Upper lobe of left lung (tissue), 4 donors: ENCODE results near the gene DRD3.

Experiments
- EP300 ChIP-seq, 4 donors: sonication (generic); formaldehyde crosslinking; IDR thresholded peaks; one replicate each; pipeline ENCODE4 v1.5.1; 2017; ENCODE audit warnings: antibody characterized with exemption in 4 of 4, control low read depth in 2 of 4
- POLR2A ChIP-seq, 4 donors: fragments of 450-650 bp; IDR thresholded peaks; one replicate each; pipeline ENCODE4 v1.5.1; 2016 to 2017; ENCODE audit warnings: antibody characterized with exemption in 4 of 4, mild to moderate bottlenecking in 2 of 4
- TF ChIP-seq, protein P1 (sequence below), 6 experiments: fragments of 450-650 bp in 4 of 6; fragments of 200-600 bp in 2 of 6; sonication (generic) in 2 of 6; IDR thresholded peaks; one replicate each; pipeline ENCODE4 v1.5.1; 2016 to 2019; ENCODE audit warnings: antibody characterized with exemption in 6 of 6

DNA sequence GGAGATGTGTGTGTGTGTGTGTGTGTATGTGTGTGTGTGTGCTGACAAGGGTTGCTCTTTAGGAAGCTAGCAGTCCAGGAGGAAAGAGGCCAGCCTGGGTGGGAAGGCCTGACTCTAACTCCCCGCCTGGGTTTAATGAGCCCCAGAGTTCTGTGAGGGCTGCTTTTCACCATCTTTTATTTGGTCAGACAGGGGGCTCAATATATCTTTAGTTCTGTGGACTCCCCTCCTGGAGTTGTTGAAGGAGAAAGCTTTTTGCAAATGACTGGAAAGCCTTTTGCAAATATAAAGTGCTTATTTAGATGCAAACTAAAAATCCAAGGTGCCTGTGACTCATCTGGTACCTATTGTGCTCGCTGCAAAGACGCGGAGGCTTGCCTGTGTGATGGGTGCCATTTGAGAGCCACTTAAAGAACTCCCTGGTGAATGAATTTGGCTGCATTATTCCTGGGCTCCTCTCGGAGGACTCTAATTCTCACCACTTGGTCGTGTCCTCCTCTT is 24.5 kb downstream of the DRD3 start:
- TF ChIP-seq, protein P1, sequence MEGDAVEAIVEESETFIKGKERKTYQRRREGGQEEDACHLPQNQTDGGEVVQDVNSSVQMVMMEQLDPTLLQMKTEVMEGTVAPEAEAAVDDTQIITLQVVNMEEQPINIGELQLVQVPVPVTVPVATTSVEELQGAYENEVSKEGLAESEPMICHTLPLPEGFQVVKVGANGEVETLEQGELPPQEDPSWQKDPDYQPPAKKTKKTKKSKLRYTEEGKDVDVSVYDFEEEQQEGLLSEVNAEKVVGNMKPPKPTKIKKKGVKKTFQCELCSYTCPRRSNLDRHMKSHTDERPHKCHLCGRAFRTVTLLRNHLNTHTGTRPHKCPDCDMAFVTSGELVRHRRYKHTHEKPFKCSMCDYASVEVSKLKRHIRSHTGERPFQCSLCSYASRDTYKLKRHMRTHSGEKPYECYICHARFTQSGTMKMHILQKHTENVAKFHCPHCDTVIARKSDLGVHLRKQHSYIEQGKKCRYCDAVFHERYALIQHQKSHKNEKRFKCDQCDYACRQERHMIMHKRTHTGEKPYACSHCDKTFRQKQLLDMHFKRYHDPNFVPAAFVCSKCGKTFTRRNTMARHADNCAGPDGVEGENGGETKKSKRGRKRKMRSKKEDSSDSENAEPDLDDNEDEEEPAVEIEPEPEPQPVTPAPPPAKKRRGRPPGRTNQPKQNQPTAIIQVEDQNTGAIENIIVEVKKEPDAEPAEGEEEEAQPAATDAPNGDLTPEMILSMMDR (IDR thresholded peaks at IDR 0.05), result no peak
- TF ChIP-seq POLR2A (IDR thresholded peaks at IDR 0.05), result no peak
- no peak for TF ChIP-seq EP300 (IDR thresholded peaks at IDR 0.05)
